H1 (cell line): ENCODE data around the gene BTBD9. TPM values are rescaled to one million over a fixed set of nuclear protein-coding genes. Genes with fewer than 3 reads are reported as not detected.

Source experiments
- CTCF ChIA-PET: fragments of 300-600 bp; sonication (Branson Sonifier 250); formaldehyde crosslinking; loops from one replicate; lab custom pipeline; 2021; ENCODE audit not compliant: partially characterized antibody; lab: Charles Lee
- POLR2A ChIA-PET: fragments of 300-600 bp; sonication (Branson Sonifier 250); formaldehyde crosslinking; loops from one replicate; lab custom pipeline; 2021; ENCODE audit warnings: inconsistent platforms; ENCODE audit not compliant: partially characterized antibody; lab: Charles Lee
- DNase-seq, 2 experiments: peaks; one replicate each; pipeline versions ENCODE4 v3.0.0 to v3.0.0-alpha.2; 2010 to 2022; ENCODE audit warnings: low spot score in 2 of 2, low read depth in 1 of 2, mixed read lengths in 1 of 2
- FAIRE-seq: peaks from 2 replicates; lab custom pipeline; 2011; peaks lifted over from hg19 to GRCh38; lab: Jason Lieb, UNC
- H2AFZ ChIP-seq: 2 replicates; pipeline ENCODE4 v1.8.1; 2012; ENCODE audit warnings: low read length, inconsistent platforms
- H2AK5ac ChIP-seq: 2 replicates; pipeline ENCODE4 v1.6.1; 2013; ENCODE audit warnings: low read depth, low read length
- H2BK120ac ChIP-seq: replicated peaks from 2 replicates; pipeline ENCODE3; 2013; ENCODE audit warnings: low read depth, low read length, inconsistent platforms
- H2BK12ac ChIP-seq: 2 replicates; pipeline ENCODE4 v1.6.1; 2013; ENCODE audit warnings: low read depth, low read length
- H2BK15ac ChIP-seq: 2 replicates; pipeline ENCODE4 v1.6.1; 2013; ENCODE audit warnings: low read length
- H2BK20ac ChIP-seq: 2 replicates; pipeline ENCODE4 v1.6.1; 2013; ENCODE audit warnings: low read length
- H2BK5ac ChIP-seq: 2 replicates; pipeline ENCODE4 v1.6.1; 2013; ENCODE audit warnings: low read depth, low read length
- H3K14ac ChIP-seq: 2 replicates; pipeline ENCODE4 v1.6.1; 2013; ENCODE audit warnings: inconsistent platforms; ENCODE audit not compliant: insufficient read length
- H3K18ac ChIP-seq: 2 replicates; pipeline ENCODE4 v1.6.1; 2013; ENCODE audit warnings: low read length; ENCODE audit errors: extremely low read depth
- H3K23ac ChIP-seq: 2 replicates; pipeline ENCODE4 v1.6.1; 2013; ENCODE audit warnings: inconsistent platforms; ENCODE audit not compliant: insufficient read length
- H3K23me2 ChIP-seq: 2 replicates; pipeline ENCODE4 v1.6.1; 2013; ENCODE audit warnings: low read depth, low read length
- H3K27ac ChIP-seq: 2 replicates; pipeline ENCODE4 v1.6.1; 2011; ENCODE audit warnings: low read depth, low read length, inconsistent platforms
- H3K27me3 ChIP-seq, 4 experiments: replicated peaks in 1 of 4; 1 replicate in 1 of 4; 2 replicates in 3 of 4; pipeline versions ENCODE4 v1.6.1 to v1.8.1; 2011 to 2013; ENCODE audit warnings: low read length in 3 of 4, mild to moderate bottlenecking in 3 of 4, inconsistent platforms in 2 of 4, mixed read lengths in 2 of 4, moderate library complexity in 1 of 4; ENCODE audit not compliant: control insufficient read depth in 3 of 4, insufficient read depth in 3 of 4; ENCODE audit errors: extremely low read depth in 1 of 4
- H3K36me3 ChIP-seq, 4 experiments: 2 replicates each; pipeline versions ENCODE4 v1.6.1 to v1.8.1; 2011 to 2013; ENCODE audit warnings: mild to moderate bottlenecking in 4 of 4, low read length in 3 of 4, moderate library complexity in 2 of 4, control low read depth in 1 of 4, inconsistent platforms in 1 of 4; ENCODE audit not compliant: insufficient read depth in 4 of 4, control insufficient read depth in 2 of 4
- H3K4ac ChIP-seq: replicated peaks from 2 replicates; pipeline ENCODE3; 2013; ENCODE audit warnings: low read length, low read depth, mixed read lengths, inconsistent platforms; ENCODE audit not compliant: insufficient read length
- H3K4me1 ChIP-seq, 4 experiments: replicated peaks in 1 of 4; 1 replicate in 1 of 4; 2 replicates in 3 of 4; pipeline versions ENCODE4 v1.6.1 to v1.8.1; 2011 to 2013; ENCODE audit warnings: low read length in 3 of 4, inconsistent platforms in 2 of 4, mixed read lengths in 1 of 4; ENCODE audit not compliant: insufficient read depth in 4 of 4, control insufficient read depth in 3 of 4
- H3K4me2 ChIP-seq, 2 experiments: 2 replicates each; pipeline versions ENCODE4 v1.6.1 to v1.8.1; 2011 to 2013; ENCODE audit warnings: low read depth in 2 of 2, low read length in 2 of 2, control low read depth in 1 of 2, inconsistent platforms in 1 of 2, mild to moderate bottlenecking in 1 of 2; ENCODE audit not compliant: insufficient read depth in 1 of 2
- H3K4me3 ChIP-seq, 4 experiments: fragments of 200-600, 300-600 bp in 1 of 4; sonication (generic), shearing (Covaris generic), sonication (Bioruptor Twin) in 1 of 4; 2 replicates each; pipeline versions ENCODE4 v1.5.1 to v1.8.1; 2011 to 2016; ENCODE audit warnings: low read length in 4 of 4, low read depth in 3 of 4, control low read depth in 2 of 4, inconsistent platforms in 2 of 4, mild to moderate bottlenecking in 2 of 4, mixed read lengths in 1 of 4, moderate library complexity in 1 of 4; ENCODE audit not compliant: insufficient read depth in 2 of 4; ENCODE audit errors: extremely low read depth in 1 of 4
- H3K56ac ChIP-seq: replicated peaks from 2 replicates; pipeline ENCODE3; 2013; ENCODE audit warnings: low read depth, mild to moderate bottlenecking, mixed read lengths, low read length, inconsistent platforms; ENCODE audit not compliant: insufficient read length
- H3K79me1 ChIP-seq: 2 replicates; pipeline ENCODE4 v1.6.1; 2013; ENCODE audit warnings: low read depth, low read length, control low read depth
- H3K79me2 ChIP-seq, 2 experiments: 2 replicates each; pipeline versions ENCODE4 v1.6.1 to v1.8.1; 2012 to 2013; ENCODE audit warnings: low read length in 2 of 2, mild to moderate bottlenecking in 2 of 2, inconsistent platforms in 1 of 2; ENCODE audit not compliant: insufficient read depth in 2 of 2, control insufficient read depth in 1 of 2
- H3K9ac ChIP-seq, 4 experiments: replicated peaks in 1 of 4; 1 replicate in 1 of 4; 2 replicates in 3 of 4; pipeline versions ENCODE4 v1.6.1 to v1.8.1; 2011 to 2013; ENCODE audit warnings: low read depth in 3 of 4, low read length in 3 of 4, control low read depth in 2 of 4, mild to moderate bottlenecking in 2 of 4, moderate library complexity in 2 of 4, inconsistent platforms in 1 of 4; ENCODE audit errors: extremely low read depth in 1 of 4
- H3K9me3 ChIP-seq, 2 experiments: 2 replicates each; pipeline versions ENCODE4 v1.6.1 to v1.8.1; 2012 to 2013; ENCODE audit warnings: mild to moderate bottlenecking in 2 of 2, moderate library complexity in 2 of 2, control low read depth in 1 of 2, inconsistent platforms in 1 of 2, low read depth in 1 of 2, low read length in 1 of 2, mixed read lengths in 1 of 2; ENCODE audit not compliant: insufficient read depth in 2 of 2
- H4K20me1 ChIP-seq, 2 experiments: replicated peaks in 1 of 2; 2 replicates each; pipeline versions ENCODE3 to v1.8.1; 2011 to 2013; ENCODE audit warnings: inconsistent platforms in 2 of 2, low read length in 2 of 2, mild to moderate bottlenecking in 1 of 2; ENCODE audit not compliant: insufficient read depth in 2 of 2, control insufficient read depth in 1 of 2
- H4K5ac ChIP-seq: 2 replicates; pipeline ENCODE4 v1.6.1; 2013; ENCODE audit warnings: low read length, low read depth, mixed read lengths, inconsistent platforms; ENCODE audit not compliant: insufficient read length
- H4K8ac ChIP-seq: 2 replicates; pipeline ENCODE4 v1.8.0; 2013; ENCODE audit warnings: mild to moderate bottlenecking, moderate library complexity, low read length, inconsistent platforms; ENCODE audit not compliant: insufficient read depth; ENCODE audit errors: extremely low read depth
- H4K91ac ChIP-seq: replicated peaks from 2 replicates; pipeline ENCODE3; 2013; ENCODE audit warnings: low read length, mixed read lengths, inconsistent platforms; ENCODE audit not compliant: insufficient read length
- BACH1 ChIP-seq: IDR thresholded peaks from 2 replicates; pipeline ENCODE4 v1.6.1; 2012; ENCODE audit warnings: low read length, improper control_type of control experiment
- CBX5 ChIP-seq: fragments of 300-800, 300-1000 bp; sonication (generic); IDR thresholded peaks from 2 replicates; pipeline ENCODE4 v1.7.1; 2016; ENCODE audit warnings: antibody characterized with exemption, low read length, low read depth
- RAD21 ChIP-seq, 2 experiments: IDR thresholded peaks in 1 of 2; conservative IDR thresholded peaks in 1 of 2; 2 replicates each; pipeline ENCODE4 v1.6.1; 2011; ENCODE audit warnings: low read depth in 2 of 2, low read length in 2 of 2, improper control_type of control experiment in 1 of 2, inconsistent platforms in 1 of 2, mild to moderate bottlenecking in 1 of 2, moderate library complexity in 1 of 2
- RNF2 ChIP-seq: fragments of 200-900, 300-1000 bp; sonication (generic); IDR thresholded peaks from 2 replicates; pipeline ENCODE4 v1.7.1; 2016; ENCODE audit warnings: borderline replicate concordance, low read depth, mild to moderate bottlenecking, antibody characterized with exemption, low read length; ENCODE audit not compliant: poor library complexity, severe bottlenecking; ENCODE audit errors: missing control alignments
- SIX5 ChIP-seq: IDR thresholded peaks from 2 replicates; pipeline ENCODE4 v1.6.1; 2011; ENCODE audit warnings: mild to moderate bottlenecking, low read depth, low read length
- SRF ChIP-seq: IDR thresholded peaks from 2 replicates; pipeline ENCODE4 v1.6.1; 2011; ENCODE audit warnings: mild to moderate bottlenecking, low read depth, low read length, moderate library complexity
- USF2 ChIP-seq: IDR thresholded peaks from 2 replicates; pipeline ENCODE4 v1.6.1; 2011; ENCODE audit warnings: low read length, improper control_type of control experiment
- WGBS, 2 experiments: shearing (Covaris generic) in 1 of 2; methylation state at CpG; one replicate each; pipeline versions ENCODE4 v1.1.6 to v1.1.7; 2013 to 2015; ENCODE audit warnings: low lambda C conversion rate in 2 of 2, mixed read lengths in 2 of 2, inconsistent platforms in 1 of 2, low coverage in 1 of 2, missing lambda C conversion rate in 1 of 2; ENCODE audit not compliant: insufficient replicate concordance in 2 of 2, insufficient coverage in 1 of 2, insufficient read length in 1 of 2; ENCODE audit errors: extremely low coverage in 1 of 2, missing lambda C conversion rate in 1 of 2; 5-methylcytosine and 5-hydroxymethylcytosine counted together
- polyA plus RNA-seq, 7 experiments: library from polyadenylated mRNA; depleted of rRNA in 3 of 7; stranded (reverse) in 5 of 7; unstranded in 2 of 7; fragments of >200 nt in 5 of 7; fragments of 200-250 nt in 2 of 7; gene quantifications; 1 replicate in 5 of 7; 2 replicates in 1 of 7; 4 replicates in 1 of 7; pipeline versions ENCODE4 v1.2.1 to v1.2.3, GENCODE V29; 2011 to 2013; ENCODE audit warnings: missing spikeins in 2 of 7, mixed read lengths in 2 of 7
- total RNA-seq: library from RNA; stranded (reverse); fragmentation: NEBNext Ultra II Directional; extraction: Animal tissue kit (Norgen Biotek cat#: 25700); gene quantifications from 2 replicates; pipeline ENCODE4 v1.2.1, GENCODE V29; 2021

BTBD9 gene
- total and polyA plus RNA-seq, 2 of the 8 experiments (the other 6 are each of a cell fraction or from before 2014, with no cell fraction given) = 0.92 to 4.1 TPM

- Histone ChIP-seq H2BK5ac (0 out of 2 replicates have a peak overlapping the region, but pooled peaks have one; percentile 54), H2BK15ac (0 out of 2 replicates have a peak overlapping the region, but pooled peaks have one; percentile 25), H2BK12ac (0 out of 2 replicates have a peak overlapping the region, but pooled peaks have one; percentile 18), H3K4me3 (no peak overlapping the region), H3K9ac (no peak overlapping the region), H3K14ac (no peak overlapping the region), H4K91ac (no peak overlapping the region), H4K5ac (no peak overlapping the region), H3K79me2 (no peaks in the 10 kb centered on the region), H3K4me1 (peaks cover 6 to 23% (median 17%) of the 10 kb centered on the region in 4 experiments), H3K79me1 (no peaks in the 10 kb centered on the region), H4K20me1 (no peaks in the 10 kb centered on the region), H3K27ac (no peak overlapping the region), H2AK5ac (no peak overlapping the region), H4K8ac (no peak overlapping the region), H3K9me3 (no peaks in the 10 kb centered on the region), H2AFZ (no peak overlapping the region), H3K23ac (no peak overlapping the region), H3K23me2 (no peaks in the 10 kb centered on the region), H3K18ac (0 out of 2 replicates have a peak overlapping the region, but pooled peaks have one; percentile 52), H3K27me3 (no peaks in the 10 kb centered on the region), H3K4me2 (peak overlapping the region; percentile 4 to 18; a peak in 2 of 4 replicates), H3K4ac (no peak overlapping the region), H3K36me3 (no peaks in the 10 kb centered on the region), H2BK20ac (no peak overlapping the region; the same call in 1 of the 2 replicates), H3K56ac (no peak overlapping the region), H2BK120ac (no peak overlapping the region)
- TF ChIP-seq USF2 (no peak), BACH1 (no peak), RNF2 (no peak), RAD21 (IDR thresholded peaks at IDR 0.05 in 1 of 2, conservative IDR thresholded peaks at IDR 0.05 in 1 of 2; ENCODE audit: low read depth in 2 of 2, low read length in 2 of 2) (no peak), SIX5 (no peak), SRF (no peak), CBX5 (no peak)
- ChIA-PET CTCF (interaction anchor here (0.7 to 1.4 kb wide), 4 partner anchors 16 to 243 kb away, joined by 3 to 7 read pairs (median 3); no protein-coding TSS in a partner anchor), POLR2A (interaction anchor here (1.6 kb wide), 1 partner anchor 8 kb away, joined by 3 read pairs; no protein-coding TSS in a partner anchor)
- FAIRE-seq (no peak), DNase-seq (peak in 1 of 2 experiments; percentile 47)
- 73% methylated on average over 5 of the region's 5 CpGs; no CpG with 5 or more reads in 1 of the 2 experiments for WGBS, 2 experiments
These were observed 447.2 kb downstream of the BTBD9 start for GRCh38 chr6:38192487-38192886.
